Activated CD8-positive, alpha-beta memory T cell treated with anti-CD3 and anti-CD28 coated beads, Interleukin-2, amount 50 U/mL, for 1 hour (primary cell): ENCODE results near the gene DEPDC4.

ENCODE experiments used
- DNase-seq: peaks from one replicate; pipeline ENCODE4 v3.0.0-alpha.2; 2020; ENCODE audit errors: extremely low read depth

DEPDC4 gene

DNA sequence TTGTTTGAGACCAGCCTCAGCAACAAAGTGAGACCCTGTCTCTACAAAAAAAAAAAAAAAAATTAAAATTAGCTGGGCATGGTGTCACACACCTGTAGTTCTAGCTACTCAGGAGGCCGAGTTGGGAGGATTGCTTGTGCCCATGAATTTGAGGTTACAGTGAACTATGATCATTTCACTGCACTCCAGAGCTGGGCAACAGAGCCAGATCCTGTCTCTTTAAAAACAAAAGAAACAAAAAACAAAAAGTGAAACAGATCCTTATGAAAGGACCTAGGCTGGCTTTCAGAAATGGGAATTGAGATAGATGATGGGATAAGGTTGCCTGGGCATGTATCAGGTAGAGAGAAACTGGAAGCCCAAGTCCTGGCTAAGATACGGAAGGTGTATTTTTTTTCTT lies 52.4 kb downstream of the DEPDC4 start:
- no peak for DNase-seq

DNA sequence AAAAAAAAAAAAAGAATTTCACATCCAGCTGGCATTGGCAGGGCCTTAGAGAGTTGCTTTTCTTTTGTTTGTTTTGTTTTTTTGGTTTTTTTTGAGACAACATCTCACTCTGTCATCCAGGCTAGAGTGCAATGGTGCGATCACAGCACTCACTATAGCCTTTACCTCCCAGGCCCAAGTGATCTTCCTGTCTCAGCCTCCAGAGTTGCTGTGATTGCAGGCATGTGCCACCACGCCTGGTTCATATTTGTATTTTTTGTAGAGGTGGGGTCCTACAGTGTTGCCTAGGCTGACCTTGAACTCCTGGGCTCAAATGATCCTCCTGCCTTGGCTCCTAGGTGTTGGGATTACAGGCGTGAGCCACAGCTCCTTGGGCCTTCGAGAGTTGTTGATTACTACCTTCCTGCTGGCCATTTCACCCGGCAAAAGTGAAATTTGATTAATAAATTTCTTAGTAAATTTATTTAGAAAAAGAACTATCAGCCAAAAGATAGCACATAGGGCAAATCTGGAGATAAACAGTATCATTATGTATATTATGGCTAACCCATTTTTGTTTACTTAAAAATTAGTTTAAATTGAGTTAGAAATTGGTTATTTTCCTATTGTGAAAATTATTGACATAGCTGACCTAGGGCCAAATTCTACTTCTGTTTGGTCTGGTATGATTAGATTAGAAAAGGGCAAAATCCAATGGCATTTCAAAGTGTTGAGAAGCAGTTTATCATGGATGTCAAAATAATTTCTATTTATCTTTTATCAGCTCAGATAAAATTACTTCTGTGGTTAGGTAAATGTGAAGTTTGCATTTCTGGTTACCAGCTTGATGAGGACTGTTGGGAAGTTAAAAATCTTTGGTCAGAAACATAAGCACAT lies 53.6 kb downstream of the DEPDC4 start:
- no peak for DNase-seq

DNA sequence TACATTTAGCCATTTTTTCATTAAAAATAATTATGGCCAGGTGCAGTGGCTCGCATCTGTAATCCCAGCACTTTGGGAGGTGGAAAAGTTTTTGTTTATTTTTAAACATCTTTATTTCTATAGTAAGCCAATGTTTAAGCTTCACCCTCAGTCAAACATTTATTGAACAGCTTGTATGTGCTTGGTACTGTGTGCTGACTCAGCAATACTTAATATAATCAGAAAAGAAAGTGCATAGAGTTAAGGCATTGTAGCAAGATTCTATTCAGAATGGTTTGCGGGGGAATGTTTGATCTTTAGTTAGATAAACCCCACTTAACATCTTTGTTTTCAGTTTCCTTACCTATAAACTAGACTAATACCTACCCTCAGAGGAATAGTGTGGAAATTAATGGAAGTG lies 55.2 kb downstream of the DEPDC4 start:
- DNase-seq: no peak

- no peak for DNase-seq
Measured at GRCh38 chr12:100208834-100209233, 58.0 kb downstream of the DEPDC4 start.

GRCh38 chr12:100207311-100207710 lies 59.6 kb downstream of the DEPDC4 start:
- DNase-seq: no peak

GRCh38 chr12:100201604-100202423 lies 65.1 kb downstream of the DEPDC4 start:
- no peak for DNase-seq

- DNase-seq: peak; percentile 96
Measured at GRCh38 chr12:100200463-100201181, 66.3 kb downstream of the DEPDC4 start, which contains the start of gene ACTR6. ACTR6 (plus strand) TSS chr12:100200815; CDS start chr12:100200852, 37 bp downstream.

GRCh38 chr12:100199347-100200149 lies 67.3 kb downstream of the DEPDC4 start:
- DNase-seq: peak; percentile 30

DNA sequence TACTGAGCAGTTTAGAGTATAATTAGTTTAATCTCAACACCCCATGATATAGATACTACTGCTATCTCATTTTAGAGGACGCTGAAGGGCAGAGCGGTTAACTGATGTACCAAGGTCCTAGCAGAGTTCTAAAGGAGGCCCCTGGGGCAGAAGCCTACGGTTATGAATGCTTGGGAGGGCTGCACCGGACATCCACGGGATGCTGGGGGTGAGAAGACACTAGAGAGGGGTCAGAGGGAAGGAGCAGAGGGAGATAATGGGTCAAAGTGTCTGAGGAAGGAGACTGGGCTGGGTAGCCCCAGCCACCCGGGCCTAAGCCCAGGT lies 67.9 kb downstream of the DEPDC4 start:
- DNase-seq: no peak

DNA sequence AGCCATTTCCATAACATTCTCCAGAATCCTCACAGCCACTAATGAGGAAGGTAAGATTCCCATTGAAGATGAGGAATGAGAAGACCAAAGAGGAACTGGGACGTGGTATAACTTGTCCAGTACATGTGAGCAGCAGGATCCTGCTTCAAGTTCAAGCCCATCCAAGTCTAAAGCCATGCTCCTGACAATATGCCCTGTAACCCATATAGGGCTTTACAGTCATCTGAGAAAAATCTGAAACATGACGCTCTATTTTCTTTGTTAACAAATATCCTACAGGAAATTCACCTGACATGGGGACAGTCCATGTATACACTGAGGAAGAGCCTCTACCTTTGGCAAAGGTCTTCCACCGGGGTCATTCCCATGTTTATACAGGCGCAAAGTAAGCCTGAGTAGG lies 69.4 kb downstream of the DEPDC4 start:
- no peak for DNase-seq

DNA sequence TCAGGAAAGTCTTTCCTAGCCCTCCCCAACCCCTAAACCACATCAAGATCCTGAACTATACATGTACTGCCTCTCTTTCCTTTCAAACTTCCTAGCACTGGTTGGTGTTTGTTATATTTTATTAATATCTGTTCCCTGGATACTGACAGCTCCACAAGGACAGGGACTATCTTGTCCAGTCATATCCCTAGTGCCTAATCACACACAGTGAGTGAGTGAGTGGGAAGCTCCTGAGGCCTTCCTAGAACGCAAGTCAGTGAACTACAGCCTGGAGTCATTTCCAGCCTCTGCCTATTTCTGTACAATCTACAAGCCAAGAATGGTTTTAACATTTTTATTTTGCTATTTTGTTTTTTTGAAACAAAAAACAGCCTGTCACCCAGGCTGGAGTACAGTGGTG lies 73.8 kb downstream of the DEPDC4 start:
- no peak for DNase-seq
